GM18873 (cell line): ENCODE results near the gene ZNF629.

ENCODE experiments used
- ATAC-seq: cut with Tn5 transposase; IDR thresholded peaks from one replicate; pipeline ENCODE4 v1.9.1; 2021; ENCODE audit warnings: mild to moderate bottlenecking, moderate library complexity, moderate number of reproducible peaks; ENCODE audit not compliant: unreplicated experiment, low FRiP score

The ZNF629 gene

GRCh38 chr16:30786115-30786935 lies 680 bp downstream of the ZNF629 start:
- no peak for ATAC-seq

GRCh38 chr16:30785126-30786106 lies 1.6 kb downstream of the ZNF629 start:
- ATAC-seq, result no peak

GRCh38 chr16:30784215-30784614 lies 2.8 kb downstream of the ZNF629 start:
- ATAC-seq, result no peak

- ATAC-seq, result no peak
Observed at GRCh38 chr16:30783280-30784109, 3.5 kb downstream of the ZNF629 start.

GRCh38 chr16:30782486-30783279 lies 4.3 kb downstream of the ZNF629 start:
- no peak for ATAC-seq

- ATAC-seq, result no peak
Observed at GRCh38 chr16:30780549-30780948, 6.5 kb downstream of the ZNF629 start.

GRCh38 chr16:30780021-30780420 lies 7.0 kb downstream of the ZNF629 start:
- no peak for ATAC-seq

- ATAC-seq, result no peak
Observed at GRCh38 chr16:30779596-30779995, 7.4 kb downstream of the ZNF629 start.

- no peak for ATAC-seq
Observed at GRCh38 chr16:30778549-30779244, 8.3 kb downstream of the ZNF629 start.

- no peak for ATAC-seq
Observed at GRCh38 chr16:30777591-30778297, 9.3 kb downstream of the ZNF629 start.

GRCh38 chr16:30775392-30776188 lies 11.4 kb downstream of the ZNF629 start:
- no peak for ATAC-seq

GRCh38 chr16:30775131-30775391 lies 11.9 kb downstream of the ZNF629 start:
- ATAC-seq, result no peak

GRCh38 chr16:30774367-30775130 lies 12.5 kb downstream of the ZNF629 start:
- no peak for ATAC-seq

- no peak for ATAC-seq
Observed at GRCh38 chr16:30773826-30774225, 13.2 kb downstream of the ZNF629 start.

- no peak for ATAC-seq
Observed at GRCh38 chr16:30771726-30772125, 15.3 kb downstream of the ZNF629 start.

GRCh38 chr16:30769379-30770089 lies 17.5 kb downstream of the ZNF629 start:
- ATAC-seq, result no peak
